ENCODE results near the gene ARHGAP4.
A peak's percentile ranks its signal among the peaks of the same experiment; 100 is the strongest.

ARHGAP4 gene

GRCh38 chrX:153968754-153969124 is 42.7 kb upstream of the ARHGAP4 start:
- peak overlapping the region; percentile 87 for H3K4me3 ChIP-seq (ENCODE audit: low read depth, low read length)
- H3K36me3 ChIP-seq (replicated peaks), result peaks cover 4% of the 10 kb centered on the region
- DNase-seq, result no peak
- no peaks in the 10 kb centered on the region for H3K27me3 ChIP-seq (replicated peaks)
- no peak overlapping the region for H3K27ac ChIP-seq
- in situ Hi-C loops (cut with HindIII; ENCODE audit: low pct_ligation_motif_present, low sequenced_read_pairs), result no loop called here
- TF ChIP-seq CTCF (IDR thresholded peaks at IDR 0.05; ENCODE audit: low read depth, low read length, missing control alignments), result peak; percentile 25

DNA sequence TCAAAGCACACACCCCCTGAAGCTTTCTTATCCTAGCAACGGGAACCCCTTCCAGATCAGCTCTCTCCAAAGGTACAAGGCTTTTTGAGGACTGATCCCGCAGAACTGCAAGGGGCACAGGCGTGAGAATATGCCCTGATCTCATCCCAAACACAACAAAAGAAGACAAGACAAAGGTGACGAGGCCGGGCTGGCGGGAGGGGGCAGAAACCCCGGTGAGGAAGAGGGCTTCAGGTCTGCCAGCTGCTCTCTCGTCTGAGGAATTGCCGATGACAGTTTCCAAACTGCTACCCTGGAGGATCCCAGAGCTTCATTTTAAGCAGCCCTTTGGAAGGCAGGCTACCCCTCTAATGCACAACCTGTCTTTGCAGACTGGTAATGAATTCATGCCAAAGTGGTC is 42.2 kb upstream of the ARHGAP4 start:
- DNase-seq, result no peak
- Histone ChIP-seq H3K27ac (no peak overlapping the region), H3K27me3 (replicated peaks) (no peaks in the 10 kb centered on the region), H3K4me3 (ENCODE audit: low read depth, low read length) (no peak overlapping the region), H3K36me3 (replicated peaks) (peaks cover 9% of the 10 kb centered on the region)
- in situ Hi-C loops (cut with HindIII; ENCODE audit: low pct_ligation_motif_present, low sequenced_read_pairs), result no loop called here
- no peak for TF ChIP-seq CTCF (IDR thresholded peaks at IDR 0.05; ENCODE audit: low read depth, low read length, missing control alignments)

GRCh38 chrX:153967536-153968224 is 41.6 kb upstream of the ARHGAP4 start:
- H3K36me3 ChIP-seq (replicated peaks), result peaks cover 13% of the 10 kb centered on the region
- no peak overlapping the region for H3K4me3 ChIP-seq (ENCODE audit: low read depth, low read length)
- no peak for TF ChIP-seq CTCF (IDR thresholded peaks at IDR 0.05; ENCODE audit: low read depth, low read length, missing control alignments)
- no peak overlapping the region for H3K27ac ChIP-seq
- no peaks in the 10 kb centered on the region for H3K27me3 ChIP-seq (replicated peaks)
- no peak for DNase-seq
- in situ Hi-C loops (cut with HindIII; ENCODE audit: low pct_ligation_motif_present, low sequenced_read_pairs), result no loop called here

DNA sequence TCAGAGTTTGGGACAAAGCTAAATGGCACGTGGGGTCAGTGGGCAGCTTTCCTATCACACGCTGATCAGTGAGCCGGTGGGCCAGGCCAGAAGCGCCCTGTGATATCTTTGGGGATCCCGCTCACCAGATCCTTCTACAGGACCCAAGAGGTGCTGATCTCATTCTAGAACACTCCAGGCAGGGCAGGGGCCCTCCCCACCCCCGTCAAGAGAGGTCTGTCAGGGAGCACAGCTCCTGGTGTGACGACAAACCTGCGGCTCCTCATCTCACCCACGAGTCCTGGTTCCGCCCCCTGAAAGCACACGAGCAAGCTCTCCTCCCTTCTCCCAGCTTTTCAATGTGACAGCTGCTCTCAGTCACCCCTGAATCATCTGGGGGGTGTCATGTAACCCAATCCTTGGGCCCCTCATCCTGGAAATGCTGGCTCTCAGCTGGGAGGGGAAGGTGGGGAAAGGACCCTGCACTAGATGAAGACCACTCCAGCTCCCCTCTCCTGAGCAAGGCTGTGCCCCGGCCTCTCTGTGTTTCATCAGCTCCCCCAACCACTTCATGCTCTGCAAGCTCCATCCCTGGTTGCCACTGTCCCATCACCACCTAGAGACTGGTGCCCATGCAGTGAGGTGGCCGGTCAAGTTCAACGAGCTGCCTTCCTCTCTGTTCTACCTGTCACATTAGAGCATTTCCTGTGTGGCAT is 40.9 kb upstream of the ARHGAP4 start:
- H3K27me3 ChIP-seq (replicated peaks), result no peaks in the 10 kb centered on the region
- DNase-seq, result no peak
- in situ Hi-C loops (cut with HindIII; ENCODE audit: low pct_ligation_motif_present, low sequenced_read_pairs), result no loop called here
- H3K36me3 ChIP-seq (replicated peaks), result peaks cover 20% of the 10 kb centered on the region
- no peak for TF ChIP-seq CTCF (IDR thresholded peaks at IDR 0.05; ENCODE audit: low read depth, low read length, missing control alignments)
- H3K27ac ChIP-seq, result no peak overlapping the region
- H3K4me3 ChIP-seq (ENCODE audit: low read depth, low read length), result no peak overlapping the region

DNA sequence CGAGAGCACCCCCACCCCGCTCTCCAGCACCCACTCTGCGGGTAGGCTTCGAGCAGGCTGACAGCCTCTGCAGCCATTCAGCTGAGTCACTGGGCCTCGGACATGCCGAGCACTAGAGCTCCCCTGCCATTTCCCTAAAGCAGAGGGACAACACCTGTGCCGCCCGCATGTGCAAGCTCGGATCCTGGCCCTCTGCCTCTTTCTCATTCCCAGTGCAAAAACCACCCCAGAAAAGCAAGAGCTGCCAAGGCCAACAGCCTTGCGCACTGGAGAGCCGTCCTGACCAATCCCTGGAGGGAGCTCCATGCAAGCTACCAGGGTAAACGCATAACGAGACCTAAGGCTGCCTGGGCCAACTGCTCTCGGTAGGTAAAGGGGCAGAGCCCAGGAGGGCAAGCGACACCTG is 40.2 kb upstream of the ARHGAP4 start:
- in situ Hi-C loops (cut with HindIII; ENCODE audit: low pct_ligation_motif_present, low sequenced_read_pairs), result no loop called here

More for the DNA sequence above, 40.2 kb upstream of the ARHGAP4 start:
- H3K36me3 ChIP-seq (replicated peaks), result peaks cover 27% of the 10 kb centered on the region
- TF ChIP-seq CTCF (IDR thresholded peaks at IDR 0.05; ENCODE audit: low read depth, low read length, missing control alignments), result no peak
- H3K4me3 ChIP-seq (ENCODE audit: low read depth, low read length), result no peak overlapping the region
- H3K27me3 ChIP-seq (replicated peaks), result no peaks in the 10 kb centered on the region
- DNase-seq, result no peak
- no peak overlapping the region for H3K27ac ChIP-seq
